Activated CD4-positive, alpha-beta memory T cell treated with anti-CD3 and anti-CD28 coated beads for 36 hours (primary cell): Measurements from ENCODE around the gene CHD5. TPM values are rescaled to one million over a fixed set of nuclear protein-coding genes. Genes with fewer than 3 reads are reported as not detected.
A peak's percentile ranks its signal among the peaks of the same experiment; 100 is the strongest.

Experiments
- CTCF ChIA-PET: fragments of 350-600 bp; sonication (Branson Sonifier 250); formaldehyde crosslinking; loops from one replicate; lab custom pipeline; 2021; ENCODE audit warnings: antibody characterized with exemption, inconsistent platforms; lab: Charles Lee
- POLR2A ChIA-PET: fragments of 350-600 bp; sonication (Branson Sonifier 250); formaldehyde crosslinking; loops from one replicate; lab custom pipeline; 2021; ENCODE audit warnings: antibody characterized with exemption; lab: Charles Lee
- DNase-seq: peaks from one replicate; pipeline ENCODE4 v3.0.0-alpha.2; 2020
- H3K27ac Mint-ChIP-seq: one replicate; pipeline ENCODE4 v1.8.0; 2021; ENCODE audit warnings: mixed read lengths
- H3K27me3 Mint-ChIP-seq: one replicate; pipeline ENCODE4 v1.8.0; 2021; ENCODE audit warnings: mixed read lengths
- H3K36me3 Mint-ChIP-seq: one replicate; pipeline ENCODE4 v1.8.0; 2021; ENCODE audit warnings: mixed read lengths
- H3K4me1 Mint-ChIP-seq: one replicate; pipeline ENCODE4 v1.8.0; 2021; ENCODE audit warnings: low read depth, mixed read lengths
- H3K4me3 Mint-ChIP-seq: one replicate; pipeline ENCODE4 v1.8.0; 2021; ENCODE audit warnings: mild to moderate bottlenecking, mixed read lengths
- H3K9me3 Mint-ChIP-seq: one replicate; pipeline ENCODE4 v1.8.0; 2021; ENCODE audit warnings: mixed read lengths
- intact Hi-C: fragments of 100-400 bp; cut with micrococcal nuclease; formaldehyde crosslinking; loops from one replicate; pipeline ENCODE4 v1.15.1; 2023
- total RNA-seq, 2 experiments: library from RNA; stranded (reverse); gene quantifications; one replicate each; pipeline ENCODE4 v1.2.3, GENCODE V29; 2021

CHD5 gene
- total RNA-seq, 2 experiments from 2014 or later = 0.38 to 0.51 TPM

GRCh38 chr1:6144647-6145395, 35.3 kb downstream of the CHD5 start:
- Mint-ChIP-seq H3K4me1 (peaks cover 3% of the 10 kb centered on the region), H3K9me3 (no peaks in the 10 kb centered on the region), H3K27ac (no peak overlapping the region), H3K4me3 (no peak overlapping the region), H3K36me3 (no peaks in the 10 kb centered on the region), H3K27me3 (peaks cover 7% of the 10 kb centered on the region)
- intact Hi-C loops = no loop called here
- no peak for DNase-seq
- ChIA-PET CTCF (no interaction called here), POLR2A (no interaction called here)

GRCh38 chr1:6144175-6144574, 35.9 kb downstream of the CHD5 start:
- intact Hi-C loops = no loop called here
- no peak overlapping the region for H3K4me3 Mint-ChIP-seq
- CTCF ChIA-PET = no interaction called here
- H3K36me3 Mint-ChIP-seq = no peaks in the 10 kb centered on the region
- H3K9me3 Mint-ChIP-seq = no peaks in the 10 kb centered on the region
- peaks cover 7% of the 10 kb centered on the region for H3K27me3 Mint-ChIP-seq
- peaks cover 3% of the 10 kb centered on the region for H3K4me1 Mint-ChIP-seq
- no peak for DNase-seq
- H3K27ac Mint-ChIP-seq = no peak overlapping the region
- POLR2A ChIA-PET = no interaction called here

- DNase-seq = no peak
- POLR2A ChIA-PET = no interaction called here
- H3K4me1 Mint-ChIP-seq = peaks cover 2% of the 10 kb centered on the region
- H3K9me3 Mint-ChIP-seq = no peaks in the 10 kb centered on the region
- no peaks in the 10 kb centered on the region for H3K36me3 Mint-ChIP-seq
- no peak overlapping the region for H3K27ac Mint-ChIP-seq
- H3K4me3 Mint-ChIP-seq = no peak overlapping the region
- CTCF ChIA-PET = no interaction called here
- intact Hi-C loops = no loop called here
- peaks cover 6% of the 10 kb centered on the region for H3K27me3 Mint-ChIP-seq
Observed at GRCh38 chr1:6143395-6143794, 36.7 kb downstream of the CHD5 start.

- ChIA-PET CTCF (no interaction called here), POLR2A (no interaction called here)
- H3K27ac Mint-ChIP-seq = no peak overlapping the region
- intact Hi-C loops = no loop called here
- no peak overlapping the region for H3K4me3 Mint-ChIP-seq
- H3K9me3 Mint-ChIP-seq = no peaks in the 10 kb centered on the region
- no peaks in the 10 kb centered on the region for H3K27me3 Mint-ChIP-seq
- no peaks in the 10 kb centered on the region for H3K4me1 Mint-ChIP-seq
- no peak for DNase-seq
- no peaks in the 10 kb centered on the region for H3K36me3 Mint-ChIP-seq
Observed at GRCh38 chr1:6142734-6143133, 37.4 kb downstream of the CHD5 start.

- ChIA-PET POLR2A (no interaction called here), CTCF (no interaction called here)
- Mint-ChIP-seq H3K4me3 (no peak overlapping the region), H3K27me3 (no peaks in the 10 kb centered on the region), H3K36me3 (no peaks in the 10 kb centered on the region), H3K4me1 (no peaks in the 10 kb centered on the region), H3K9me3 (no peaks in the 10 kb centered on the region), H3K27ac (no peak overlapping the region)
- intact Hi-C loops = no loop called here
- DNase-seq = no peak
Observed at GRCh38 chr1:6142036-6142621, 38.0 kb downstream of the CHD5 start.

- ChIA-PET POLR2A (no interaction called here), CTCF (interaction anchor here (1.0 kb wide), 1 partner anchor 104 kb away, joined by 3 read pairs; no protein-coding TSS in a partner anchor)
- Mint-ChIP-seq H3K27ac (no peak overlapping the region), H3K9me3 (no peaks in the 10 kb centered on the region), H3K36me3 (no peaks in the 10 kb centered on the region), H3K4me3 (no peak overlapping the region), H3K27me3 (no peaks in the 10 kb centered on the region), H3K4me1 (no peaks in the 10 kb centered on the region)
- peak; percentile 66 for DNase-seq
- intact Hi-C loops = no loop called here
Observed at GRCh38 chr1:6141592-6141991, 38.5 kb downstream of the CHD5 start.

- Mint-ChIP-seq H3K4me3 (no peak overlapping the region), H3K9me3 (no peaks in the 10 kb centered on the region), H3K27ac (no peak overlapping the region), H3K36me3 (no peaks in the 10 kb centered on the region), H3K27me3 (no peaks in the 10 kb centered on the region), H3K4me1 (no peaks in the 10 kb centered on the region)
- CTCF ChIA-PET = interaction anchor here (1.0 kb wide), 1 partner anchor 106 kb away, joined by 3 read pairs; no protein-coding TSS in a partner anchor
- DNase-seq = no peak
- intact Hi-C loops = no loop called here
- POLR2A ChIA-PET = no interaction called here
Observed at GRCh38 chr1:6140413-6140812, 39.7 kb downstream of the CHD5 start.

- CTCF ChIA-PET = interaction anchor here (0.8 to 1.3 kb wide), 2 partner anchors 67 to 109 kb away, joined by 3 read pairs; no protein-coding TSS in a partner anchor
- Mint-ChIP-seq H3K27ac (no peak overlapping the region), H3K4me1 (no peaks in the 10 kb centered on the region), H3K27me3 (no peaks in the 10 kb centered on the region), H3K9me3 (no peaks in the 10 kb centered on the region), H3K4me3 (no peak overlapping the region), H3K36me3 (no peaks in the 10 kb centered on the region)
- DNase-seq = no peak
- POLR2A ChIA-PET = no interaction called here
- intact Hi-C loops = no loop called here
Observed at GRCh38 chr1:6137758-6138157, 42.4 kb downstream of the CHD5 start.

GRCh38 chr1:6136516-6137220, 43.5 kb downstream of the CHD5 start:
- H3K4me3 Mint-ChIP-seq = no peak overlapping the region
- ChIA-PET CTCF (no interaction called here), POLR2A (no interaction called here)
- H3K36me3 Mint-ChIP-seq = no peaks in the 10 kb centered on the region
- intact Hi-C loops = no loop called here
- no peaks in the 10 kb centered on the region for H3K4me1 Mint-ChIP-seq
- peaks cover 8% of the 10 kb centered on the region for H3K9me3 Mint-ChIP-seq
- no peak overlapping the region for H3K27ac Mint-ChIP-seq
- no peak for DNase-seq
- no peaks in the 10 kb centered on the region for H3K27me3 Mint-ChIP-seq

- H3K36me3 Mint-ChIP-seq = no peaks in the 10 kb centered on the region
- POLR2A ChIA-PET = no interaction called here
- no peak overlapping the region for H3K27ac Mint-ChIP-seq
- intact Hi-C loops = no loop called here
- H3K4me3 Mint-ChIP-seq = no peak overlapping the region
- no peak for DNase-seq
- no peaks in the 10 kb centered on the region for H3K27me3 Mint-ChIP-seq
- peaks cover 8% of the 10 kb centered on the region for H3K9me3 Mint-ChIP-seq
- CTCF ChIA-PET = no interaction called here
- no peaks in the 10 kb centered on the region for H3K4me1 Mint-ChIP-seq
Observed at GRCh38 chr1:6134741-6135510, 45.2 kb downstream of the CHD5 start.

- H3K4me3 Mint-ChIP-seq = no peak overlapping the region
- intact Hi-C loops = no loop called here
- POLR2A ChIA-PET = no interaction called here
- no peaks in the 10 kb centered on the region for H3K36me3 Mint-ChIP-seq
- peaks cover 8% of the 10 kb centered on the region for H3K9me3 Mint-ChIP-seq
- CTCF ChIA-PET = no interaction called here
- no peaks in the 10 kb centered on the region for H3K27me3 Mint-ChIP-seq
- H3K27ac Mint-ChIP-seq = no peak overlapping the region
- no peak for DNase-seq
- H3K4me1 Mint-ChIP-seq = no peaks in the 10 kb centered on the region
Observed at GRCh38 chr1:6134206-6134605, 45.9 kb downstream of the CHD5 start.
